Left renal cortex interstitium (tissue), 4 donors: Measurements from ENCODE around the gene TMEM185A. TPM values are rescaled to one million over a fixed set of nuclear protein-coding genes. Genes with fewer than 3 reads are reported as not detected.
"Not testable (repeated sequence)": the region's sequence is repeated elsewhere in the genome, so short reads cannot be mapped to it uniquely, and the experiment has no call there.

Experiments
- DNase-seq, 4 donors: peaks; one replicate each; pipeline ENCODE4 v3.0.0-alpha.2; 2013; ENCODE audit warnings: low read depth in 4 of 4, low spot score in 2 of 4, missing footprints in 1 of 4
- polyA plus RNA-seq, 4 donors: library from polyadenylated mRNA; unstranded; fragments of 120-200 nt; gene quantifications; one replicate each; pipeline ENCODE4 v1.2.1, GENCODE V29; 2013; ENCODE audit not compliant: insufficient read length in 4 of 4

TMEM185A gene
- polyA plus RNA-seq, 4 donors = 41.5 to 46.8 (median 44.2) TPM

- DNase-seq = no peak
These were observed 3.3 kb downstream of the TMEM185A start for GRCh38 chrX:149628280-149628679.

- DNase-seq = not testable (repeated sequence)
These were observed 4.8 kb downstream of the TMEM185A start for GRCh38 chrX:149626829-149627228.

- not testable (repeated sequence) for DNase-seq
These were observed 11.9 kb downstream of the TMEM185A start for GRCh38 chrX:149619662-149620061.

- no peak for DNase-seq
These were observed 12.7 kb downstream of the TMEM185A start for GRCh38 chrX:149618871-149619270.

- DNase-seq = no peak
These were observed 19.9 kb downstream of the TMEM185A start for GRCh38 chrX:149611623-149612175.

GRCh38 chrX:149610511-149610910 lies 21.1 kb downstream of the TMEM185A start:
- no peak for DNase-seq

GRCh38 chrX:149607699-149608098 lies 23.9 kb downstream of the TMEM185A start:
- no peak for DNase-seq

- not testable (repeated sequence) for DNase-seq
These were observed 26.2 kb downstream of the TMEM185A start for GRCh38 chrX:149605248-149605885.

- not testable (repeated sequence) for DNase-seq
These were observed 33.0 kb downstream of the TMEM185A start for GRCh38 chrX:149598603-149599002.

GRCh38 chrX:149595943-149596342 lies 35.6 kb downstream of the TMEM185A start:
- not testable (repeated sequence) for DNase-seq

- DNase-seq = not testable (repeated sequence)
These were observed 36.4 kb downstream of the TMEM185A start, which contains the start of gene HSFX2 for GRCh38 chrX:149595214-149595613. Gene HSFX2, minus strand, starts transcription at chrX:149595314. Its CDS starts 614 bp downstream, at chrX:149594700.

GRCh38 chrX:149590993-149591392 lies 40.6 kb downstream of the TMEM185A start:
- not testable (repeated sequence) for DNase-seq

GRCh38 chrX:149587359-149587758 lies 44.2 kb downstream of the TMEM185A start, which contains the start of gene MAGEA9B:
Gene MAGEA9B, minus strand, starts transcription at chrX:149587459. Its CDS starts 4,280 bp downstream, at chrX:149583179.
- not testable (repeated sequence) for DNase-seq

GRCh38 chrX:149585631-149586030 lies 46.0 kb downstream of the TMEM185A start:
- not testable (repeated sequence) for DNase-seq

GRCh38 chrX:149573456-149573855 lies 58.1 kb downstream of the TMEM185A start:
- DNase-seq = not testable (repeated sequence)

GRCh38 chrX:149572743-149573142 lies 58.8 kb downstream of the TMEM185A start:
- no peak for DNase-seq

- DNase-seq = no peak
These were observed 59.8 kb downstream of the TMEM185A start for GRCh38 chrX:149571770-149572169.

- no peak for DNase-seq
These were observed 60.9 kb downstream of the TMEM185A start for GRCh38 chrX:149570668-149571067.

- no peak for DNase-seq
These were observed 61.8 kb downstream of the TMEM185A start for GRCh38 chrX:149569770-149570169.

GRCh38 chrX:149568701-149569296 lies 62.8 kb downstream of the TMEM185A start:
- DNase-seq = no peak

- no peak for DNase-seq
These were observed 63.8 kb downstream of the TMEM185A start for GRCh38 chrX:149567621-149568417.
